HepG2 (cell line): ENCODE data around the gene NPBWR2. TPM values are rescaled to one million over a fixed set of nuclear protein-coding genes. Genes with fewer than 3 reads are reported as not detected.
A peak's percentile ranks its signal among the peaks of the same experiment; 100 is the strongest.

Source experiments
- ARNTL ChIP-seq: sonication (generic); formaldehyde crosslinking; IDR thresholded peaks from 2 replicates; pipeline ENCODE4 v1.4.0; 2020; ENCODE audit warnings: mild to moderate bottlenecking, missing genetic modification reagents
- BRCA1 ChIP-seq: sonication (generic); formaldehyde crosslinking; IDR thresholded peaks from 2 replicates; pipeline ENCODE4 v1.4.0; 2020; ENCODE audit warnings: missing genetic modification reagents
- HNRNPL ChIP-seq: fragments of 200-400 bp; formaldehyde crosslinking; IDR thresholded peaks from 2 replicates; pipeline ENCODE4 v1.6.1; 2017; ENCODE audit warnings: mild to moderate bottlenecking, low read depth, low read length
- IKZF4 ChIP-seq: sonication (generic); formaldehyde crosslinking; IDR thresholded peaks from 2 replicates; pipeline ENCODE4 v1.5.1; 2020; ENCODE audit warnings: borderline replicate concordance, mild to moderate bottlenecking, low read depth, missing genetic modification reagents; ENCODE audit errors: not compliant biosample characterization
- NR2F6 ChIP-seq, 2 experiments: IDR thresholded peaks; 2 replicates each; pipeline ENCODE4 v1.6.1; 2016; ENCODE audit warnings: antibody characterized with exemption in 1 of 2, mild to moderate bottlenecking in 1 of 2
- SKIL ChIP-seq: sonication (generic); formaldehyde crosslinking; IDR thresholded peaks from 2 replicates; pipeline ENCODE4 v1.8.0; 2022; ENCODE audit warnings: missing genetic modification reagents, mild to moderate bottlenecking, moderate library complexity, borderline replicate concordance
- SNRNP70 ChIP-seq: fragments of 200-400 bp; formaldehyde crosslinking; IDR thresholded peaks from 2 replicates; pipeline ENCODE4 v1.6.1; 2017; ENCODE audit warnings: mild to moderate bottlenecking, low read depth, low read length, moderate library complexity
- SRF ChIP-seq: IDR thresholded peaks from 2 replicates; pipeline ENCODE4 v1.6.1; 2011; ENCODE audit warnings: mild to moderate bottlenecking, low read depth, low read length, moderate library complexity
- THAP7 ChIP-seq: sonication (generic); formaldehyde crosslinking; IDR thresholded peaks from 2 replicates; pipeline ENCODE4 v1.8.1; 2023; ENCODE audit warnings: mild to moderate bottlenecking, missing genetic modification reagents
- ZBTB26 ChIP-seq: IDR thresholded peaks from 2 replicates; pipeline ENCODE4 v1.6.1; 2016; ENCODE audit warnings: missing compliant biosample characterization, missing genetic modification reagents, borderline replicate concordance
- ZFX ChIP-seq: sonication (generic); formaldehyde crosslinking; IDR thresholded peaks from 2 replicates; pipeline ENCODE4 v1.4.0; 2020; ENCODE audit warnings: mild to moderate bottlenecking, low read depth, missing genetic modification reagents, moderate library complexity
- ZNF207 ChIP-seq: fragments of 450-650 bp; IDR thresholded peaks from 2 replicates; pipeline ENCODE4 v1.6.1; 2016; ENCODE audit warnings: antibody characterized with exemption, borderline replicate concordance
- ZNF749 ChIP-seq: sonication (generic); formaldehyde crosslinking; IDR thresholded peaks from 2 replicates; pipeline ENCODE4 v1.8.0; 2022; ENCODE audit warnings: mild to moderate bottlenecking, missing genetic modification reagents, moderate library complexity, borderline replicate concordance
- polyA plus RNA-seq, 8 experiments: library from polyadenylated mRNA; depleted of rRNA in 3 of 8; stranded (reverse) in 7 of 8; unstranded in 1 of 8; fragments of >200 nt; fragmentation: Illumina TruSeq in 4 of 8; extraction: Trizol in 4 of 8; gene quantifications; 2 replicates each; pipeline versions ENCODE4 v1.2.1 to v1.2.3, GENCODE V29; 2011 to 2016; ENCODE audit warnings: low read depth in 4 of 8, missing spikeins in 1 of 8, mixed read lengths in 1 of 8; ENCODE audit not compliant: insufficient read depth in 1 of 8
- total RNA-seq, 5 experiments: library from RNA; depleted of rRNA; stranded (reverse); fragments of >200 nt; fragmentation: Illumina TruSeq; extraction: Trizol; gene quantifications; 2 replicates each; pipeline ENCODE4 v1.2.3, GENCODE V29; 2016; ENCODE audit warnings: low read depth in 1 of 5
- TF ChIP-seq, protein P1 (sequence below): sonication (generic); formaldehyde crosslinking; IDR thresholded peaks from 2 replicates; pipeline ENCODE4 v1.5.1; 2020; ENCODE audit warnings: missing genetic modification reagents, mild to moderate bottlenecking, borderline replicate concordance
- TF ChIP-seq, protein P2 (sequence below): sonication (generic); formaldehyde crosslinking; conservative IDR thresholded peaks from 2 replicates; pipeline ENCODE4 v1.8.0; 2022; ENCODE audit warnings: missing genetic modification reagents

The NPBWR2 gene
- total and polyA plus RNA-seq, 2 of the 13 experiments (the other 11 are each of a cell fraction or from before 2014, with no cell fraction given), result not detected

DNA sequence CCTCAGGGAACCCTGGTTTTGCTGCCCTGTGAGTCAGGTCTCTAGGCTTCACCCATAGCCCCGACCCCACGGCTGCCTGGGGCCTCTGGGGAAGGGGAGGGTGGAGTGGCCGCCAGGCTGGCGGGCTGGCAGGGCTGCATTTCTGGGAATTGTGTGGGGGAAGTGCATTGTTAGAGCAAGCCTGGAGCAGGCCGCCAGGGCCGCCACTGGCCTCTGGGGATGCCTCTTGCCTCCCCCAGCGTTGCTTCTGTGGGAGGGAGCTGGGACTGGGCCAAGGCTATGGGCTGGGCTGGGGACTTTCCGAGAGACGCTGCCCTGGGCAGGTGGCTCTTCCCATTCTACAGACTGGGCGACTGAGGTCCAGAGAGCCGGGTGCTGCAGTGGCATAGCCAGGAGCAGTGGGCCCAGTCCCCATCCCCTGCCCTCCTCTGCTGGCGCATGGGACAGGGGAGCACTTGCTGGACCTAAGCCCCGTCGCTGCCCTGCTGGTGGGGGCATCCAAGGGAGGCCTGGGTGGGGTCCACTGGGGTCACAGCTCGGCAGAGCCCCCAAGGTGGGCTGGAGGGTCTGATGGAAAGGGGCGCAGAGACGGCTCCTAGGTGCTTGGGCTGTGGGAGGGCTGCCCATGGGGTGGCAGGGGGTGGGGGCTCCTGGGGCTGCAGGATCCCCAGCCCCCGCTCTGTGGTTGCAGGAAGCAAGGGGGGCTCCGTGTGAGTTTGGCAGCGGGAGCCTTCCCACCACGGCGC is 51.3 kb downstream of the NPBWR2 start (continued):
- TF ChIP-seq NR2F6 (IDR thresholded peaks at IDR 0.05) (peak; percentile 57), NR2F6 (CRISPR knock-in tag; IDR thresholded peaks at IDR 0.05) (peak; percentile 74; the same call in 1 of the 2 replicates), SKIL (CRISPR knock-in tag) (no peak), ZFX (CRISPR knock-in tag) (peak; percentile 88), BRCA1 (CRISPR knock-in tag) (peak; percentile 47; the same call in 1 of the 2 replicates), HNRNPL (peak; percentile 81), ARNTL (CRISPR knock-in tag) (no peak), ZNF207 (no peak), THAP7 (CRISPR knock-in tag) (no peak), SRF (no peak), ZBTB26 (CRISPR knock-in tag) (0 out of 2 replicates have a peak, but pooled peaks have one; percentile 42), IKZF4 (CRISPR knock-in tag) (no peak), ZNF749 (peak; percentile 57; the same call in 1 of the 2 replicates), SNRNP70 (no peak)
- TF ChIP-seq, protein P1, sequence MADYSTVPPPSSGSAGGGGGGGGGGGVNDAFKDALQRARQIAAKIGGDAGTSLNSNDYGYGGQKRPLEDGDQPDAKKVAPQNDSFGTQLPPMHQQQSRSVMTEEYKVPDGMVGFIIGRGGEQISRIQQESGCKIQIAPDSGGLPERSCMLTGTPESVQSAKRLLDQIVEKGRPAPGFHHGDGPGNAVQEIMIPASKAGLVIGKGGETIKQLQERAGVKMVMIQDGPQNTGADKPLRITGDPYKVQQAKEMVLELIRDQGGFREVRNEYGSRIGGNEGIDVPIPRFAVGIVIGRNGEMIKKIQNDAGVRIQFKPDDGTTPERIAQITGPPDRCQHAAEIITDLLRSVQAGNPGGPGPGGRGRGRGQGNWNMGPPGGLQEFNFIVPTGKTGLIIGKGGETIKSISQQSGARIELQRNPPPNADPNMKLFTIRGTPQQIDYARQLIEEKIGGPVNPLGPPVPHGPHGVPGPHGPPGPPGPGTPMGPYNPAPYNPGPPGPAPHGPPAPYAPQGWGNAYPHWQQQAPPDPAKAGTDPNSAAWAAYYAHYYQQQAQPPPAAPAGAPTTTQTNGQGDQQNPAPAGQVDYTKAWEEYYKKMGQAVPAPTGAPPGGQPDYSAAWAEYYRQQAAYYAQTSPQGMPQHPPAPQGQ (CRISPR knock-in tag), result 0 out of 2 replicates have a peak, but pooled peaks have one; percentile 27
- TF ChIP-seq, protein P2, sequence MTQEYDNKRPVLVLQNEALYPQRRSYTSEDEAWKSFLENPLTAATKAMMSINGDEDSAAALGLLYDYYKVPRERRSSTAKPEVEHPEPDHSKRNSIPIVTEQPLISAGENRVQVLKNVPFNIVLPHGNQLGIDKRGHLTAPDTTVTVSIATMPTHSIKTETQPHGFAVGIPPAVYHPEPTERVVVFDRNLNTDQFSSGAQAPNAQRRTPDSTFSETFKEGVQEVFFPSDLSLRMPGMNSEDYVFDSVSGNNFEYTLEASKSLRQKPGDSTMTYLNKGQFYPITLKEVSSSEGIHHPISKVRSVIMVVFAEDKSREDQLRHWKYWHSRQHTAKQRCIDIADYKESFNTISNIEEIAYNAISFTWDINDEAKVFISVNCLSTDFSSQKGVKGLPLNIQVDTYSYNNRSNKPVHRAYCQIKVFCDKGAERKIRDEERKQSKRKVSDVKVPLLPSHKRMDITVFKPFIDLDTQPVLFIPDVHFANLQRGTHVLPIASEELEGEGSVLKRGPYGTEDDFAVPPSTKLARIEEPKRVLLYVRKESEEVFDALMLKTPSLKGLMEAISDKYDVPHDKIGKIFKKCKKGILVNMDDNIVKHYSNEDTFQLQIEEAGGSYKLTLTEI, result no peak
